ENCODE data around the gene IGLL5. TPM values are rescaled to one million over a fixed set of nuclear protein-coding genes. Genes with fewer than 3 reads are reported as not detected.

Gene IGLL5
- total RNA-seq, 1 donor from 2014 or later = not detected

GRCh38 chr22:22870577-22871404 lies 16.8 kb upstream of the IGLL5 start:
- FAIRE-seq (no peak), DNase-seq (ENCODE audit: low read depth) (no peak)
- Mint-ChIP-seq H3K9me3 (ENCODE audit: unreplicated experiment) (peaks cover 9% of the 10 kb centered on the region), H3K36me3 (ENCODE audit: low read depth, unreplicated experiment) (no peaks in the 10 kb centered on the region), H3K27ac (ENCODE audit: unreplicated experiment) (no peak overlapping the region), H3K4me1 (ENCODE audit: low read depth, unreplicated experiment) (no peaks in the 10 kb centered on the region), H3K27me3 (ENCODE audit: low read depth, unreplicated experiment) (peaks cover 73% of the 10 kb centered on the region), H3K4me3 (ENCODE audit: unreplicated experiment) (no peak overlapping the region)
- no peaks in the 10 kb centered on the region for H3K9me3 ChIP-seq (ENCODE audit: insufficient read depth, low read depth, low read length)
- no peaks in the 10 kb centered on the region for H4K20me1 ChIP-seq (ENCODE audit: insufficient read depth, low read length)
- TF ChIP-seq EZH2 (IDR thresholded peaks at IDR 0.05; ENCODE audit: insufficient read depth, low read length) = no peak
- TF ChIP-seq, protein P1, sequence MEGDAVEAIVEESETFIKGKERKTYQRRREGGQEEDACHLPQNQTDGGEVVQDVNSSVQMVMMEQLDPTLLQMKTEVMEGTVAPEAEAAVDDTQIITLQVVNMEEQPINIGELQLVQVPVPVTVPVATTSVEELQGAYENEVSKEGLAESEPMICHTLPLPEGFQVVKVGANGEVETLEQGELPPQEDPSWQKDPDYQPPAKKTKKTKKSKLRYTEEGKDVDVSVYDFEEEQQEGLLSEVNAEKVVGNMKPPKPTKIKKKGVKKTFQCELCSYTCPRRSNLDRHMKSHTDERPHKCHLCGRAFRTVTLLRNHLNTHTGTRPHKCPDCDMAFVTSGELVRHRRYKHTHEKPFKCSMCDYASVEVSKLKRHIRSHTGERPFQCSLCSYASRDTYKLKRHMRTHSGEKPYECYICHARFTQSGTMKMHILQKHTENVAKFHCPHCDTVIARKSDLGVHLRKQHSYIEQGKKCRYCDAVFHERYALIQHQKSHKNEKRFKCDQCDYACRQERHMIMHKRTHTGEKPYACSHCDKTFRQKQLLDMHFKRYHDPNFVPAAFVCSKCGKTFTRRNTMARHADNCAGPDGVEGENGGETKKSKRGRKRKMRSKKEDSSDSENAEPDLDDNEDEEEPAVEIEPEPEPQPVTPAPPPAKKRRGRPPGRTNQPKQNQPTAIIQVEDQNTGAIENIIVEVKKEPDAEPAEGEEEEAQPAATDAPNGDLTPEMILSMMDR (IDR thresholded peaks at IDR 0.05; ENCODE audit: insufficient read depth, low read depth, low read length) = no peak
- no peak overlapping the region for H3K4me3 ChIP-seq (ENCODE audit: insufficient read depth, low read depth, low read length)
- peaks cover 2% of the 10 kb centered on the region for H3K27me3 ChIP-seq (ENCODE audit: insufficient read depth, low read length)
- H3K4me1 ChIP-seq (ENCODE audit: insufficient read depth, low read length) = no peaks in the 10 kb centered on the region
- no peak overlapping the region for H2AFZ ChIP-seq (ENCODE audit: low read depth, low read length)
- H3K79me2 ChIP-seq (ENCODE audit: insufficient read depth, low read length) = no peaks in the 10 kb centered on the region
- no peak overlapping the region for H3K27ac ChIP-seq (ENCODE audit: low read depth, low read length)
- H3K9ac ChIP-seq (ENCODE audit: low read length) = no peak overlapping the region
- no peak overlapping the region for H3K4me2 ChIP-seq (ENCODE audit: low read length)
- H3K36me3 ChIP-seq (ENCODE audit: insufficient read depth, low read length) = no peaks in the 10 kb centered on the region

- Mint-ChIP-seq H3K36me3 (ENCODE audit: low read depth, unreplicated experiment) (no peaks in the 10 kb centered on the region), H3K27ac (ENCODE audit: unreplicated experiment) (no peak overlapping the region), H3K9me3 (ENCODE audit: unreplicated experiment) (peaks cover 9% of the 10 kb centered on the region), H3K4me1 (ENCODE audit: low read depth, unreplicated experiment) (no peaks in the 10 kb centered on the region), H3K27me3 (ENCODE audit: low read depth, unreplicated experiment) (peaks cover 71% of the 10 kb centered on the region), H3K4me3 (ENCODE audit: unreplicated experiment) (no peak overlapping the region)
- FAIRE-seq (no peak), DNase-seq (ENCODE audit: low read depth) (no peak)
- Histone ChIP-seq H2AFZ (ENCODE audit: low read depth, low read length) (no peak overlapping the region), H3K27me3 (ENCODE audit: insufficient read depth, low read length) (peaks cover 2% of the 10 kb centered on the region), H3K4me1 (ENCODE audit: insufficient read depth, low read length) (no peaks in the 10 kb centered on the region), H3K9ac (ENCODE audit: low read length) (no peak overlapping the region), H3K27ac (ENCODE audit: low read depth, low read length) (no peak overlapping the region), H3K79me2 (ENCODE audit: insufficient read depth, low read length) (no peaks in the 10 kb centered on the region), H4K20me1 (ENCODE audit: insufficient read depth, low read length) (no peaks in the 10 kb centered on the region), H3K9me3 (ENCODE audit: insufficient read depth, low read depth, low read length) (no peaks in the 10 kb centered on the region), H3K4me3 (ENCODE audit: insufficient read depth, low read depth, low read length) (no peak overlapping the region), H3K36me3 (ENCODE audit: insufficient read depth, low read length) (no peaks in the 10 kb centered on the region), H3K4me2 (ENCODE audit: low read length) (no peak overlapping the region)
- TF ChIP-seq EZH2 (IDR thresholded peaks at IDR 0.05; ENCODE audit: insufficient read depth, low read length) = no peak
- TF ChIP-seq, protein P1 (IDR thresholded peaks at IDR 0.05; ENCODE audit: insufficient read depth, low read depth, low read length) = no peak
Observed at GRCh38 chr22:22871536-22872278, 15.9 kb upstream of the IGLL5 start.
